AG10803 (cell line): ENCODE data around the gene TMEM270.
"Not testable (repeated sequence)": the region's sequence is repeated elsewhere in the genome, so short reads cannot be mapped to it uniquely, and the experiment has no call there.

Experiments used
- DNase-seq: peaks from one replicate; pipeline ENCODE4 v3.0.0; 2010; ENCODE audit warnings: low read depth
- H3K4me3 ChIP-seq: 2 replicates; pipeline ENCODE4 v1.5.1; 2011; ENCODE audit warnings: mild to moderate bottlenecking, low read length, control low read depth
- CTCF ChIP-seq: conservative IDR thresholded peaks from 2 replicates; pipeline ENCODE4 v1.5.1; 2011; ENCODE audit warnings: mild to moderate bottlenecking, low read length, control low read depth, inconsistent platforms

TMEM270 gene

GRCh38 chr7:73832806-73833205 is 28.2 kb upstream of the TMEM270 start:
- TF ChIP-seq CTCF = no peak
- DNase-seq = no peak
- no peak overlapping the region for H3K4me3 ChIP-seq

GRCh38 chr7:73833251-73833919 is 27.6 kb upstream of the TMEM270 start:
- DNase-seq = no peak
- H3K4me3 ChIP-seq = no peak overlapping the region
- no peak for TF ChIP-seq CTCF

GRCh38 chr7:73834626-73835191 is 26.2 kb upstream of the TMEM270 start:
- DNase-seq = no peak
- no peak for TF ChIP-seq CTCF

GRCh38 chr7:73837167-73837566 is 23.8 kb upstream of the TMEM270 start:
- not testable (repeated sequence) for DNase-seq, H3K4me3 ChIP-seq

More at GRCh38 chr7:73834626-73835191, 26.2 kb upstream of the TMEM270 start:
- H3K4me3 ChIP-seq = no peak overlapping the region

GRCh38 chr7:73838642-73839041 is 22.3 kb upstream of the TMEM270 start:
- no peak for DNase-seq
- H3K4me3 ChIP-seq = no peak overlapping the region
- no peak for TF ChIP-seq CTCF

- no peak for TF ChIP-seq CTCF
- DNase-seq = no peak
- H3K4me3 ChIP-seq = no peak overlapping the region
These were observed 21.7 kb upstream of the TMEM270 start for GRCh38 chr7:73839290-73839689.

- DNase-seq = no peak
- no peak overlapping the region for H3K4me3 ChIP-seq
- TF ChIP-seq CTCF = no peak
These were observed 20.9 kb upstream of the TMEM270 start for GRCh38 chr7:73839743-73840714.
